Stimulated activated effector memory CD8-positive, alpha-beta T cell treated with anti-CD3 and anti-CD28 coated beads, Interleukin-12 subunit alpha, Interleukin-12 subunit beta, amount 100 ng/mL, for 72 hours (primary cell): ENCODE measurements around the gene CSF1R.
A peak's percentile ranks its signal among the peaks of the same experiment; 100 is the strongest.

Experiments used
- ATAC-seq: fragments of 150-1000 bp; cut with Tn5 transposase; 2 replicates; pipeline ENCODE4 v1.10.0; 2021
- DNase-seq, 2 donors: peaks; one replicate each; pipeline ENCODE4 v3.0.0; 2021 to 2022; ENCODE audit warnings: low spot score in 2 of 2
- H3K27ac Mint-ChIP-seq: one replicate; pipeline ENCODE4 v1.8.0; 2022; ENCODE audit warnings: mild to moderate bottlenecking, mixed read lengths
- H3K36me3 Mint-ChIP-seq: one replicate; pipeline ENCODE4 v1.8.0; 2022; ENCODE audit warnings: mild to moderate bottlenecking, mixed read lengths
- H3K4me1 Mint-ChIP-seq: one replicate; pipeline ENCODE4 v1.8.0; 2022; ENCODE audit warnings: mixed read lengths
- H3K4me3 Mint-ChIP-seq: one replicate; pipeline ENCODE4 v1.8.0; 2022; ENCODE audit warnings: mild to moderate bottlenecking, mixed read lengths
- H3K9me3 Mint-ChIP-seq: one replicate; pipeline ENCODE4 v1.8.0; 2022; ENCODE audit warnings: mixed read lengths

Gene CSF1R

GRCh38 chr5:150023136-150023535 is 63.2 kb downstream of the CSF1R start:
- Mint-ChIP-seq H3K9me3 (no peaks in the 10 kb centered on the region), H3K4me3 (no peak overlapping the region), H3K36me3 (peaks cover 100% of the 10 kb centered on the region), H3K27ac (no peak overlapping the region), H3K4me1 (peaks cover 7% of the 10 kb centered on the region)
- no peak for ATAC-seq
- DNase-seq = no peak

GRCh38 chr5:150022681-150023080 is 63.7 kb downstream of the CSF1R start:
- ATAC-seq (no peak), DNase-seq (no peak)
- Mint-ChIP-seq H3K36me3 (peaks cover 100% of the 10 kb centered on the region), H3K9me3 (no peaks in the 10 kb centered on the region), H3K4me3 (no peak overlapping the region), H3K27ac (no peak overlapping the region), H3K4me1 (peaks cover 7% of the 10 kb centered on the region)

- DNase-seq (no peak), ATAC-seq (no peak)
- peaks cover 7% of the 10 kb centered on the region for H3K4me1 Mint-ChIP-seq
- H3K4me3 Mint-ChIP-seq = no peak overlapping the region
- H3K36me3 Mint-ChIP-seq = peaks cover 100% of the 10 kb centered on the region
- no peak overlapping the region for H3K27ac Mint-ChIP-seq
- no peaks in the 10 kb centered on the region for H3K9me3 Mint-ChIP-seq
These were observed 64.2 kb downstream of the CSF1R start for GRCh38 chr5:150022158-150022531.

GRCh38 chr5:150021491-150022157 is 64.7 kb downstream of the CSF1R start:
- Mint-ChIP-seq H3K4me3 (no peak overlapping the region), H3K4me1 (peaks cover 7% of the 10 kb centered on the region), H3K36me3 (peaks cover 100% of the 10 kb centered on the region), H3K27ac (no peak overlapping the region), H3K9me3 (no peaks in the 10 kb centered on the region)
- no peak for ATAC-seq
- DNase-seq = no peak

GRCh38 chr5:150020249-150020648 is 66.1 kb downstream of the CSF1R start:
- no peak for DNase-seq
- peaks cover 100% of the 10 kb centered on the region for H3K36me3 Mint-ChIP-seq
- no peaks in the 10 kb centered on the region for H3K9me3 Mint-ChIP-seq
- no peak overlapping the region for H3K4me3 Mint-ChIP-seq
- H3K27ac Mint-ChIP-seq = no peak overlapping the region
- no peak for ATAC-seq
- H3K4me1 Mint-ChIP-seq = peaks cover 7% of the 10 kb centered on the region

- Mint-ChIP-seq H3K27ac (no peak overlapping the region), H3K4me3 (no peak overlapping the region), H3K9me3 (no peaks in the 10 kb centered on the region), H3K36me3 (peaks cover 100% of the 10 kb centered on the region), H3K4me1 (peaks cover 7% of the 10 kb centered on the region)
- DNase-seq (no peak), ATAC-seq (no peak)
These were observed 68.9 kb downstream of the CSF1R start for GRCh38 chr5:150017226-150018005.

GRCh38 chr5:150016537-150016936 is 69.8 kb downstream of the CSF1R start:
- DNase-seq (no peak), ATAC-seq (no peak)
- H3K4me3 Mint-ChIP-seq = no peak overlapping the region
- H3K9me3 Mint-ChIP-seq = no peaks in the 10 kb centered on the region
- peaks cover 100% of the 10 kb centered on the region for H3K36me3 Mint-ChIP-seq
- peaks cover 1% of the 10 kb centered on the region for H3K4me1 Mint-ChIP-seq
- no peak overlapping the region for H3K27ac Mint-ChIP-seq

GRCh38 chr5:150015415-150015814 is 70.9 kb downstream of the CSF1R start:
- Mint-ChIP-seq H3K9me3 (no peaks in the 10 kb centered on the region), H3K4me1 (no peaks in the 10 kb centered on the region), H3K4me3 (no peak overlapping the region), H3K27ac (no peak overlapping the region), H3K36me3 (peaks cover 100% of the 10 kb centered on the region)
- no peak for ATAC-seq
- no peak for DNase-seq

GRCh38 chr5:150014456-150014855 is 71.9 kb downstream of the CSF1R start:
- peak; percentile 76 for ATAC-seq
- H3K9me3 Mint-ChIP-seq = no peaks in the 10 kb centered on the region
- H3K4me1 Mint-ChIP-seq = peaks cover 8% of the 10 kb centered on the region
- no peak overlapping the region for H3K4me3 Mint-ChIP-seq
- no peak for DNase-seq
- peaks cover 96% of the 10 kb centered on the region for H3K36me3 Mint-ChIP-seq
- H3K27ac Mint-ChIP-seq = no peak overlapping the region

GRCh38 chr5:150013931-150014330 is 72.4 kb downstream of the CSF1R start:
- peaks cover 92% of the 10 kb centered on the region for H3K36me3 Mint-ChIP-seq
- H3K9me3 Mint-ChIP-seq = no peaks in the 10 kb centered on the region
- ATAC-seq (no peak), DNase-seq (no peak)
- H3K27ac Mint-ChIP-seq = no peak overlapping the region
- no peak overlapping the region for H3K4me3 Mint-ChIP-seq
- peaks cover 8% of the 10 kb centered on the region for H3K4me1 Mint-ChIP-seq

- no peak for DNase-seq
- Mint-ChIP-seq H3K9me3 (no peaks in the 10 kb centered on the region), H3K4me1 (peaks cover 27% of the 10 kb centered on the region), H3K27ac (peak overlapping the region; percentile 43), H3K36me3 (peaks cover 92% of the 10 kb centered on the region), H3K4me3 (no peak overlapping the region)
- ATAC-seq = peak; percentile 45
These were observed 76.5 kb downstream of the CSF1R start for GRCh38 chr5:150009671-150010387.

GRCh38 chr5:150007050-150007449 is 79.3 kb downstream of the CSF1R start:
- H3K9me3 Mint-ChIP-seq = no peaks in the 10 kb centered on the region
- no peak overlapping the region for H3K4me3 Mint-ChIP-seq
- no peak overlapping the region for H3K27ac Mint-ChIP-seq
- H3K4me1 Mint-ChIP-seq = peaks cover 54% of the 10 kb centered on the region
- DNase-seq = no peak
- ATAC-seq = no peak
- H3K36me3 Mint-ChIP-seq = peaks cover 92% of the 10 kb centered on the region

- Mint-ChIP-seq H3K4me3 (no peak overlapping the region), H3K36me3 (peaks cover 92% of the 10 kb centered on the region), H3K9me3 (no peaks in the 10 kb centered on the region), H3K27ac (no peak overlapping the region), H3K4me1 (peaks cover 60% of the 10 kb centered on the region)
- DNase-seq (no peak), ATAC-seq (no peak)
These were observed 80.0 kb downstream of the CSF1R start for GRCh38 chr5:150006318-150006717.
